Endodermal cell (in vitro differentiated cells): Measurements from ENCODE around the gene PMEPA1. TPM values are rescaled to one million over a fixed set of nuclear protein-coding genes. Genes with fewer than 3 reads are reported as not detected.

Source experiments
- DNase-seq: peaks from one replicate; pipeline ENCODE4 v3.0.0-alpha.2; 2017
- H3K27ac ChIP-seq: 2 replicates; pipeline ENCODE4 v1.5.1; 2013; ENCODE audit warnings: mild to moderate bottlenecking, low read depth, low read length, moderate library complexity
- H3K27me3 ChIP-seq: 2 replicates; pipeline ENCODE4 v1.6.1; 2013; ENCODE audit warnings: mild to moderate bottlenecking, low read length, moderate library complexity; ENCODE audit not compliant: insufficient read depth, control insufficient read depth, poor library complexity, severe bottlenecking
- H3K36me3 ChIP-seq: 2 replicates; pipeline ENCODE4 v1.7.0; 2013; ENCODE audit warnings: mild to moderate bottlenecking, low read length, moderate library complexity; ENCODE audit not compliant: control insufficient read depth, insufficient read depth
- H3K4me1 ChIP-seq: one replicate; pipeline ENCODE4 v1.7.0; 2013; ENCODE audit warnings: low read length; ENCODE audit not compliant: control insufficient read depth, insufficient read depth
- H3K4me3 ChIP-seq: 2 replicates; pipeline ENCODE4 v1.5.1; 2013; ENCODE audit warnings: mild to moderate bottlenecking, low read length, moderate library complexity
- H3K9ac ChIP-seq: 2 replicates; pipeline ENCODE4 v1.6.1; 2013; ENCODE audit warnings: mild to moderate bottlenecking, low read length, moderate library complexity; ENCODE audit not compliant: poor library complexity, severe bottlenecking; ENCODE audit errors: extremely low read depth
- H3K9me3 ChIP-seq: 2 replicates; pipeline ENCODE4 v1.6.1; 2013; ENCODE audit warnings: mild to moderate bottlenecking, low read length, moderate library complexity; ENCODE audit not compliant: control insufficient read depth
- H3K27ac Mint-ChIP-seq: 2 replicates; pipeline ENCODE4 v1.8.0; 2020; ENCODE audit warnings: mixed read lengths
- H3K27me3 Mint-ChIP-seq: 2 replicates; pipeline ENCODE4 v1.8.0; 2021; ENCODE audit warnings: mild to moderate bottlenecking, mixed read lengths; ENCODE audit not compliant: insufficient read depth
- H3K36me3 Mint-ChIP-seq: 2 replicates; pipeline ENCODE4 v1.8.0; 2020; ENCODE audit warnings: low read depth, mixed read lengths
- H3K4me1 Mint-ChIP-seq: 2 replicates; pipeline ENCODE4 v1.8.0; 2020; ENCODE audit warnings: mixed read lengths
- H3K4me3 Mint-ChIP-seq: 2 replicates; pipeline ENCODE4 v1.8.0; 2020; ENCODE audit warnings: mild to moderate bottlenecking, moderate library complexity, mixed read lengths
- H3K9me3 Mint-ChIP-seq: 2 replicates; pipeline ENCODE4 v1.8.0; 2020; ENCODE audit warnings: mild to moderate bottlenecking, mixed read lengths
- CTCF ChIP-seq: fragments of 200-600 bp; sonication (generic); conservative IDR thresholded peaks from 2 replicates; pipeline ENCODE4 v1.5.0; 2021; ENCODE audit warnings: antibody characterized with exemption, mild to moderate bottlenecking
- WGBS, 2 experiments: methylation state at CpG; one replicate each; pipeline versions ENCODE4 v1.1.5 to v1.1.7; 2013; ENCODE audit warnings: missing lambda C conversion rate in 2 of 2, mixed read lengths in 1 of 2; ENCODE audit not compliant: insufficient coverage in 1 of 2, insufficient read length in 1 of 2; 5-methylcytosine and 5-hydroxymethylcytosine counted together
- total RNA-seq, 2 donors: library from RNA; stranded (reverse); fragmentation: NEBNext Ultra II Directional in 1 of 2; extraction: Animal tissue kit (Norgen Biotek cat#: 25700) in 1 of 2; gene quantifications; 2 replicates in 1 of 2; 3 replicates in 1 of 2; pipeline ENCODE4 v1.2.1, GENCODE V29; 2021

PMEPA1 gene
- total RNA-seq, 2 donors from 2014 or later = 18.8 to 37.4 TPM

- H3K27ac Mint-ChIP-seq = no peak overlapping the region
- no peaks in the 10 kb centered on the region for H3K36me3 ChIP-seq
- H3K27ac ChIP-seq = no peak overlapping the region
- H3K9ac ChIP-seq = no peak overlapping the region
- WGBS, 2 experiments = 90 to 92% methylated on average over 12 to 14 of the region's 14 CpGs
- no peaks in the 10 kb centered on the region for H3K36me3 Mint-ChIP-seq
- DNase-seq = no peak
- peaks cover 7% of the 10 kb centered on the region for H3K27me3 Mint-ChIP-seq
- no peaks in the 10 kb centered on the region for H3K4me1 Mint-ChIP-seq
- no peaks in the 10 kb centered on the region for H3K9me3 ChIP-seq
- no peaks in the 10 kb centered on the region for H3K9me3 Mint-ChIP-seq
- H3K4me3 Mint-ChIP-seq = no peak overlapping the region
- H3K4me3 ChIP-seq = no peak overlapping the region
- no peaks in the 10 kb centered on the region for H3K27me3 ChIP-seq
- H3K4me1 ChIP-seq = no peaks in the 10 kb centered on the region
- TF ChIP-seq CTCF = no peak
Observed at GRCh38 chr20:57618091-57618763, 91.6 kb downstream of the PMEPA1 start.

GRCh38 chr20:57617079-57617795, 92.6 kb downstream of the PMEPA1 start:
- Histone ChIP-seq H3K36me3 (no peaks in the 10 kb centered on the region), H3K9me3 (no peaks in the 10 kb centered on the region), H3K4me3 (no peak overlapping the region), H3K4me1 (no peaks in the 10 kb centered on the region), H3K27me3 (no peaks in the 10 kb centered on the region), H3K9ac (no peak overlapping the region), H3K27ac (no peak overlapping the region)
- TF ChIP-seq CTCF = no peak
- H3K4me3 Mint-ChIP-seq = no peak overlapping the region
- no peaks in the 10 kb centered on the region for H3K9me3 Mint-ChIP-seq
- H3K27me3 Mint-ChIP-seq = peaks cover 7% of the 10 kb centered on the region
- no peak overlapping the region for H3K27ac Mint-ChIP-seq
- H3K4me1 Mint-ChIP-seq = no peaks in the 10 kb centered on the region
- 85 to 95% methylated on average over 6 of the region's 6 CpGs for WGBS, 2 experiments
- H3K36me3 Mint-ChIP-seq = no peaks in the 10 kb centered on the region
- no peak for DNase-seq

GRCh38 chr20:57616143-57616951, 93.5 kb downstream of the PMEPA1 start:
- H3K27ac Mint-ChIP-seq = no peak overlapping the region
- no peaks in the 10 kb centered on the region for H3K36me3 Mint-ChIP-seq
- no peak for TF ChIP-seq CTCF
- Histone ChIP-seq H3K36me3 (no peaks in the 10 kb centered on the region), H3K27ac (no peak overlapping the region), H3K9me3 (no peaks in the 10 kb centered on the region), H3K4me3 (no peak overlapping the region), H3K9ac (no peak overlapping the region), H3K4me1 (no peaks in the 10 kb centered on the region), H3K27me3 (no peaks in the 10 kb centered on the region)
- H3K9me3 Mint-ChIP-seq = no peaks in the 10 kb centered on the region
- no peaks in the 10 kb centered on the region for H3K4me1 Mint-ChIP-seq
- DNase-seq = no peak
- WGBS, 2 experiments = 90 to 95% methylated on average over 10 to 20 of the region's 20 CpGs
- peaks cover 7% of the 10 kb centered on the region for H3K27me3 Mint-ChIP-seq
- H3K4me3 Mint-ChIP-seq = no peak overlapping the region
